ENCODE results near the gene SLC26A11.

- TF ChIP-seq CTCF (IDR thresholded peaks at IDR 0.05) (no peak), POLR2A (IDR thresholded peaks at IDR 0.05) (peak in 1 of 2 donors; percentile 62)
Observed at GRCh38 chr17:80187090-80187489, 33.1 kb upstream of the SLC26A11 start.
